ENCODE measurements around the gene STARD13.

DNA sequence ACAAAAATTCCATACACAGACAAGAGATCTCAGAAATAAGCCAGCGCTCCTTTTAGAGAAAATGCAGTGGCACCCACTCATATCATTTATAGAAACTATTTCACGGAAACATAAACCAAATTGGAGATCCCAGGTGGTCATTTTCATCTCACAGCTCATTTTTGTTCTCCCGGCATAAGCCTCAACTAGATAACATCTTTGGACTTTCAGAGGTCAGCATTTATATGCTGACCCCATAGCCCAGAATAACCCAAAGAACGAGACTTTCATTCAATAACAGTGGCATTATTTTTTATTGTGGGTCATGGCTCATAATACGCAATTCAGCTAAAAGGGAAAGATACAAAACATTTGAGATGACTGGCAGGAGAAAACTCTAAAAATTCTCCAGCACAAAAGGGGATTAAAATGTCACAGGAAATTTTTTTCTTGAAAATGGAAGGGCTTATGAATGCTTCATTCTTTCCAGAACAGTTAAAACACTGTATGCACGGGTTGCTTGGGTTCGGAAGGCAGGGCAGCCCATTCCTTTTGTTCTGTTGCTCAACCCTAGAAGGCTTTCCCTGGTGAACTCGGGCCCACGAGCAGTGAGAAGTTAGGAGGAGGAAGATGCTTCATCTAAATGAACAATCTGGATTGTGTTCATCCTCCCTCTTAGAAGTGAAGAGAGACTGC is 24.0 kb downstream of the STARD13 start:
- TF ChIP-seq ZNF274 (IDR thresholded peaks at IDR 0.05; ENCODE audit: low read depth, low read length) = no peak
- no peak for TF ChIP-seq YY1 (IDR thresholded peaks at IDR 0.05; ENCODE audit: insufficient read depth, insufficient read length)

Measured in NT2/D1 (cell line).